PC-9 (cell line): ENCODE measurements around the gene PLD5. TPM values are rescaled to one million over a fixed set of nuclear protein-coding genes. Genes with fewer than 3 reads are reported as not detected.

ENCODE experiments used
- BruUV-seq: library from RNA; stranded (reverse); fragments of 400-500 nt; replicated peaks from 2 replicates; lab custom pipeline; 2021; lab: Mats Ljungman, UMichigan
- CTCF ChIA-PET: fragments of 300-600 bp; sonication (Branson Sonifier 250); formaldehyde crosslinking; loops from one replicate; lab custom pipeline; 2022; ENCODE audit warnings: antibody characterized with exemption; lab: Charles Lee
- POLR2A ChIA-PET: fragments of 300-600 bp; sonication (Branson Sonifier 250); formaldehyde crosslinking; loops from one replicate; lab custom pipeline; 2022; ENCODE audit warnings: antibody characterized with exemption; ENCODE audit not compliant: unreplicated experiment; lab: Charles Lee
- DNase-seq, 2 experiments: peaks; one replicate each; pipeline versions ENCODE4 v3.0.0 to v3.0.0-alpha.2; 2015 to 2022; ENCODE audit warnings: mixed read lengths in 1 of 2
- H2AFZ ChIP-seq: fragments of 200-600 bp; sonication (generic); 2 replicates; pipeline ENCODE4 v1.8.1; 2017; ENCODE audit warnings: antibody characterized with exemption
- H3F3A ChIP-seq: fragments of 200-600 bp; sonication (generic); 2 replicates; pipeline ENCODE4 v1.8.1; 2017; ENCODE audit warnings: antibody characterized with exemption, mild to moderate bottlenecking, low read depth; ENCODE audit not compliant: insufficient read depth
- H3K27ac ChIP-seq: fragments of 200-600 bp; sonication (generic); 2 replicates; pipeline ENCODE4 v1.6.1; 2016; ENCODE audit warnings: mixed run types
- H3K27me3 ChIP-seq: fragments of 200-600 bp; sonication (generic); 2 replicates; pipeline ENCODE4 v1.6.1; 2016; ENCODE audit warnings: low read depth, mixed run types; ENCODE audit not compliant: insufficient read depth
- H3K36me3 ChIP-seq: fragments of 200-600 bp; sonication (generic); 2 replicates; pipeline ENCODE4 v1.6.1; 2016; ENCODE audit warnings: low read depth, mixed run types
- H3K4me1 ChIP-seq: fragments of 200-600 bp; sonication (generic); replicated peaks from 2 replicates; pipeline ENCODE4 v1.6.1; 2016; ENCODE audit warnings: mixed run types; ENCODE audit not compliant: insufficient read depth
- H3K4me2 ChIP-seq: fragments of 200-600 bp; sonication (generic); 2 replicates; pipeline ENCODE4 v1.6.1; 2017; ENCODE audit warnings: mixed run types
- H3K4me3 ChIP-seq: fragments of 200-600 bp; sonication (generic); 2 replicates; pipeline ENCODE4 v1.6.1; 2016; ENCODE audit warnings: mixed run types
- H3K79me2 ChIP-seq: fragments of 200-600 bp; sonication (generic); 2 replicates; pipeline ENCODE4 v1.6.1; 2017; ENCODE audit warnings: low read depth, mixed run types
- H3K9me2 ChIP-seq: fragments of 200-600 bp; sonication (generic); 2 replicates; pipeline ENCODE4 v1.8.1; 2017; ENCODE audit warnings: mild to moderate bottlenecking; ENCODE audit not compliant: insufficient read depth
- H3K9me3 ChIP-seq: fragments of 200-600 bp; sonication (generic); 2 replicates; pipeline ENCODE4 v1.8.1; 2016; ENCODE audit warnings: low read depth; ENCODE audit not compliant: insufficient read depth
- H4K20me1 ChIP-seq: fragments of 200-600 bp; sonication (generic); 2 replicates; pipeline ENCODE4 v1.8.1; 2017; ENCODE audit not compliant: insufficient read depth
- CTCF ChIP-seq: fragments of 200-600 bp; sonication (generic); conservative IDR thresholded peaks from 2 replicates; pipeline ENCODE4 v1.6.1; 2017; ENCODE audit warnings: mixed run types, antibody characterized with exemption, mild to moderate bottlenecking, moderate library complexity
- EZH2 ChIP-seq: fragments of 200-600 bp; sonication (generic); IDR thresholded peaks from 2 replicates; pipeline ENCODE4 v1.8.0; 2017; ENCODE audit warnings: antibody characterized with exemption, low read depth
- intact Hi-C: fragments of 100-400 bp; cut with micrococcal nuclease; formaldehyde crosslinking; loops from one replicate; pipeline ENCODE4 v1.10.0; 2022; ENCODE audit not compliant: unreplicated experiment
- total RNA-seq: library from RNA; stranded (reverse); gene quantifications from 2 replicates; pipeline ENCODE4 v1.2.3, GENCODE V29; 2021

PLD5 gene
- total RNA-seq, 1 experiment from 2014 or later = not detected

DNA sequence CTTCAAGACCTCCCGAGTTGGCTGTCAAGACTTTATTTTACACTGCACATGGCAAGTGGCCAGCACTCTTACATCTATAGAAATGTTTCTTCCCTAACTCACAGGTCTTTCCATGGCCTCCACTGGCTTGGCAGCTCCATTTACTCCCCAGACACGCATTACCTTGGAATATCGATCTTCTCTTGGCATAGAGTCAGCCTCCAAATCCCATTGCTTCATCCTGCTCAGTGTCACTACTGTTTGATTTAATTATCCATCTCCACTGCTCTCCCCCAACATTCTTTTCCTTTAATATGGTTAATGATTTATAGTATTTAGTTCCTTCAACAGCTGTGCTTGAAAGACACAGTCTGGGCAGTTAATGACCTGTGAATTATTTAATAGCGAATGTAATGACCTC lies 284.4 kb downstream of the PLD5 start:
- Histone ChIP-seq H3K9me3 (no peaks in the 10 kb centered on the region), H4K20me1 (no peaks in the 10 kb centered on the region; the same call in 1 of the 2 replicates), H2AFZ (no peak overlapping the region), H3K4me1 (no peaks in the 10 kb centered on the region), H3K36me3 (no peaks in the 10 kb centered on the region), H3K4me2 (no peak overlapping the region), H3K9me2 (no peaks in the 10 kb centered on the region), H3K79me2 (no peaks in the 10 kb centered on the region), H3F3A (no peaks in the 10 kb centered on the region), H3K27ac (no peak overlapping the region), H3K27me3 (peaks cover 16% of the 10 kb centered on the region), H3K4me3 (no peak overlapping the region)
- CTCF ChIA-PET = no interaction called here
- DNase-seq = no peak
- POLR2A ChIA-PET = no interaction called here
- TF ChIP-seq CTCF (no peak), EZH2 (no peak)
- BruUV-seq = no TSS peak
- intact Hi-C loops = no loop called here

- no peak for DNase-seq
- intact Hi-C loops = no loop called here
- Histone ChIP-seq H3F3A (no peaks in the 10 kb centered on the region), H3K36me3 (no peaks in the 10 kb centered on the region), H3K4me2 (no peak overlapping the region), H4K20me1 (no peaks in the 10 kb centered on the region; the same call in 1 of the 2 replicates), H3K4me3 (no peak overlapping the region), H2AFZ (no peak overlapping the region), H3K27ac (no peak overlapping the region), H3K9me2 (no peaks in the 10 kb centered on the region), H3K4me1 (no peaks in the 10 kb centered on the region), H3K79me2 (no peaks in the 10 kb centered on the region), H3K9me3 (no peaks in the 10 kb centered on the region), H3K27me3 (peaks cover 16% of the 10 kb centered on the region; the same call in 1 of the 2 replicates)
- ChIA-PET CTCF (no interaction called here), POLR2A (no interaction called here)
- BruUV-seq = no TSS peak
- TF ChIP-seq EZH2 (no peak), CTCF (no peak)
Measured at GRCh38 chr1:242239398-242239797, 285.1 kb downstream of the PLD5 start.

DNA sequence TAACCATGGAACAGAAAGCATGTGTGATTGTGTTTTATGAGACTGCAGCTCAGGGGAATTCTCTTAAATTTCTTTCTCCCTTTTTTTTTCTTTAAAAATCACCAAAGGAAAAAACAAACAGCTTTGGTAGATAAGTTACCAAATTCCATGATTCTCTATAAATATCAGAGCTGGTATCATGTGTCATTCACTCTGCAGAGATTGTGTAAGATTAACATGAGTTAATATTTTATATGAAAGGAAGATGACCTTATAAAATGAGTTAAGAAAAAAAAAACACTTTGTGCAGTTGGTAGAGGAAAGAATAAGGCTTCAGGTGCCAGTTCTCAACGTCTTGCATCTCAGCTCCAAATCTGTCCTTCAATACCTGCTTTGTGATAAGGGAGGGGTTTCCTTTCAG lies 287.4 kb downstream of the PLD5 start:
- DNase-seq = no peak
- POLR2A ChIA-PET = no interaction called here
- Histone ChIP-seq H3K4me2 (no peak overlapping the region), H3K27ac (no peak overlapping the region), H2AFZ (no peak overlapping the region), H3K79me2 (no peaks in the 10 kb centered on the region), H4K20me1 (no peaks in the 10 kb centered on the region), H3F3A (no peaks in the 10 kb centered on the region), H3K4me1 (no peaks in the 10 kb centered on the region), H3K9me3 (no peaks in the 10 kb centered on the region), H3K9me2 (no peaks in the 10 kb centered on the region), H3K36me3 (no peaks in the 10 kb centered on the region), H3K27me3 (peaks cover 12% of the 10 kb centered on the region; the same call in 1 of the 2 replicates), H3K4me3 (no peak overlapping the region)
- intact Hi-C loops = no loop called here
- BruUV-seq = no TSS peak
- TF ChIP-seq CTCF (no peak), EZH2 (no peak)
- CTCF ChIA-PET = no interaction called here
